NCI-H1694 (cell line): ENCODE results near the gene PLAAT4.
A peak's percentile ranks its signal among the peaks of the same experiment; 100 is the strongest.

Experiments
- DNase-seq: peaks from one replicate; lab custom pipeline; 2025; lab: John Stamatoyannopoulos, UW

Gene PLAAT4

DNA sequence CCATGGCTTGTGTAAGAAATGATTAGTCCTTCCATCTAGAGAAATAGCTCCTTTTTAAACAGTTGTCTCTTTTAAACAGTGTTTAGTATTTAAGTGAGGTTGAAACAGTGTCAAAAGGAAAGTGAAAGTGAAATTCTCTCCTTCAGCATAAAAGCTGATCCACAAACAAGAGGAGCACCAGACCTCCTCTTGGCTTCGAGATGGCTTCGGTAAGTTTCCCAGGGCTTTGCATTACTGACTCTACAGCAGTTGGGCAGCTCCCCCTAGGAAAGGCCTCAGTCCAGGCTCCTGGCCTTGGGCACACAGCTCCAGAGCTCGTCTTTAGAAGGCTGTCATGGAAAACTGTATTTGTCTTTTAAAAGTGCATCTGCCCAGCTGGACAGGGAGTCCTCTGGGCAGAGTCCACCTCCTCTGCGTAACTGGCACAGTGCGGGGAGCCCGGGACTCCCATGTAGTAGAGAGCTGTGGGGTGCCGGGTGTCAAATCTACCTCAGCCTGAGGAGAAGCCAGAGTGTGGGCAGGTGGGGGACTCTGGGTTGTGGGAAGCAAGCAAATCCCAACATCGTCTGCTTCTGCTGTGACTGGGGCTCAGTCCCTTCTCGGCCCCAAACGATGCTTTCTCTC, at the start of gene PLAAT4:
Gene PLAAT4, plus strand, starts transcription at position 140 of the 624 bp plus-strand sequence. Its CDS starts 61 bp downstream, at position 201.
- peak; percentile 47 for DNase-seq

- no peak for DNase-seq
Observed at GRCh38 chr11:63488789-63489188, 47.8 kb upstream of the PLAAT4 start.

- DNase-seq: no peak
Observed at GRCh38 chr11:63489879-63490278, 46.7 kb upstream of the PLAAT4 start.

DNA sequence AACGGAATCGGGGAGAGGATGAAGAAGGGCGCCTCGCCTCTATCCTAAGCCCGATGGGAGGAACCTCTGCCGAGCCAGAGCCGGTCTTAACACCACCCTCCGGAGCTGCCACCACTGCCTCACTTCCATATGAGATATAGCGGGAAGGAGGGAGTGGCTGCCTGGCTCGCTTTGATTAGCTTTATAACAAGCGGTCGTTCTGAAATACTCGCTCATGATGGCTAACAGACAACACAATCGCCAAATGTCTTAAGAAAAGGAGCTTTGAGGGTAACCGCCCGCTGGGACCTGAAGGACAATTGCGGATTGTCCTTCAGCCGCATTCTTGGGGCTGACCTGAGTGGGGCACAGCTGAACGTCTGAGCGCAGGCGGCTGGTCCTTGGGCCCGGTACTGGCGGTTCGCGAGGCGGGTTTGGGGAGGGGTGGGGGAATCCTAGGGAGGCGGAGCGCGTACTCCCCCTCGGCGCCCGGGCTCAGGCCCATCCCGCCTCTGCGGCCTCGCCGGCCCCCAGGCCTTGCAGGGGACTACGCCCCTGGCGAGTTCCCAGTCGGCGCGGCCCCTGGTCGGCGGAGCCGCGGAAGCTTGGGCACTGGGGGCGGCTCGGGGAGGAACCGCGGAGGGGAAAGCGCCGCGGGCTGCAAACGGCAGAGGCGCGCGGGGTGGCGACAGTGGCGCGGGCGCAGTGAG, 45.9 kb upstream of the PLAAT4 start, which contains the start of gene PLAAT5:
Gene PLAAT5, minus strand, starts transcription at position 617 of the 689 bp plus-strand sequence. Its CDS starts 133 bp downstream, at position 484.
- no peak for DNase-seq

DNA sequence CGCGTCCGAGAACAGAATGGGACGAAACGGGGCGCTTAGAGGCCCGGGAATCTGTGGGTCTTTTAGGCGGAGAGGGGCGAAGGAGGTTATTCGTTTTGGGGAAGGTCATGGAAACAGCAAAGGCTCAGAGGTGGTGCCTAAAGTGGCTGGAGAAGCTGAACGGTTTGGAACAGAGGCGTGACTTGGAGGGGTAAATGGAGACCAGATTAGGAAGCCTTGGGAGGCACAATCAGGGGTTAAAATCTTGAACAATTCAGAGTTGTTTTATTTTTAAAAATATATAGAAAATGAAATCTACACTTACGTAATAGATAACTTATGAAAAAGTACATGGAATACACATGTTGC, 45.4 kb upstream of the PLAAT4 start:
- DNase-seq: no peak

DNA sequence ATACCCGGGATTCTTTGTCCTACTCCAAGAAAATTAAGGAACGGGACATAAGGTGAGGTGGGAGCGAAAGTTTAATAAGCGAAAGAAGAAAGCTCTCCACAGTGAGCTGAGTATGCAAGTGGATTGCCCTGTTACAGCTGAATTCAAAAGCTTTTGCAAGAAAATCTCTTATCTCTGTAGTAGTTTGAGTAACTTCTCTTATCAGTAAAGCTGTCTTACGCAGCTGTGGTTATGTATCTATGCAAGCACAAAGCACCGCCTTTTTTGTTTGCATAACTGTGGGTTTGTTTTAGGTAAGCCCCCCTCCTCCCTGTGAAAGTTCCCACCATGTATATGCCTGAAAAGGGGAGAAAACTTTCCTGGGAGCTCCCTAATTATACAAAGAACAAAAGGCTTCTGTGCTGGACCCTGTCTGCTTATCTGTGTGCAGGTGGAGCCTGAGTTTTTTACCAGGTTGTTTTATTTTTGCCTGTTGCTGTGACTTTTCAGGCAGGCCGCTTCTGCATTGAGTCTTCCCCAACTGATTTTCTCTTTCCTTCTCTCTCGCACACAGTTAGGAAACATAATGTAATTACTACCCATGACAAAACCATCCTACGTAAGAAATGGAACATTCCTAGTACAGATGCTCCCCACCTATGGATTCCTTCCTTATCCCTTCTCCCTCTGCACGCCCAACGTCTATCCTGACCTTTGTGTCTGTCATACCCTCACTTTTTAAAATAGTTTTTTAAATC, 44.8 kb upstream of the PLAAT4 start:
- DNase-seq: no peak

DNA sequence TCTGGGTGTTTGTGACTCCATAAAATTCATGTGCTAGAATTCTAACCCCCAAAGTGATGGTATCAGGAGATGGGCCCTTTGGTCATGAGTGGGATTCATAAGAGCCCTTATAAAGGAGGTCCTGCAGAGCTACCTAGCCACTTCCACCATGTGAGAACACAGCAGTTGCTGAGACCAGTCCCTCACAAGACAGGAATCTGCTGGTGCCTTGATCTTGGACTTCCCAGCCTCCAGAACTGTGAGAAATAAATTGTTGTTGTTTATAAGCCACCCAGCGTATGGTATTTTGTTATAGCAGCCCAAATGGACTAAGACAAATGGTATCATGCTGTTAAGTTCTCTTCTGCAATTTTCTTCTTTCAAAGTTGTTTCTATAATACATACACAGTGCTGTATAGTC, 44.2 kb upstream of the PLAAT4 start:
- no peak for DNase-seq

GRCh38 chr11:63493127-63493526, 43.5 kb upstream of the PLAAT4 start:
- no peak for DNase-seq

DNA sequence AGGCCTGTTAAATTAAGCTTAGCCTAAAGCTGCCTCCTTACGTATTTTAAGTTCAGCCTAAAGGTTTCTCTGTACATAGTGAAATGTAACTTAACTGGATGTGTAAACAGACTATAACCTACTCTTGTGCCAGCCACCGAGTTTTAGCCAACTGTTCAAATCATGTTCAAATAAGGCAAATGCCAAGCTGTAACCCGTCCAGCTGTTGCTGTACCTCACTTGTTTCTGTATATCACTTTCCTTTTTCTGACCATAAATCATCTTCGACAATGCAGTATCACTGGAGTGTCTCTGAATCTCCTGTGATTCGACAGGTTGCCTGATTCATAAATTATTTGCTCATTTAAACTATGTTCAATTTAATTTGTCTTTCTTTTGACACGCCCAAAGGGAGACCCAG, 41.6 kb upstream of the PLAAT4 start:
- DNase-seq: no peak

DNA sequence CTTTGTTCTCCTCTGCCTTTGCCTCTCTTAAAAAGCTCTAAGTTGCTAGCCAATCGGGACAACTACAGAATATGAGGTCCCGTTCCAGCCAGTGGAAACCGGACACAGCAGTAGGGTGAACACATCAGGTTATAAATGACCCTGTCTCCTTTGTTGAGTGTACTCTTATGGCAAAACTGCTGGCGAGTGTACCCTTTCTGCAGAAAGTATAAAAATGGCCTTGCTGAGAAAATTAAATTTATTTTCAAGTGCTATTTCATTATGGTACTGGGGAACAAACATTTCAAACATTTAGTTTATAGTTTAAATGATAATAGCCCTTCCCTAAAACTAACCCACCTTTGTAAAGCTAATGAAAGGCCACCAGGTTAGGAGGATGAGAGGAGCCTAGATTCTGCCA, 36.7 kb upstream of the PLAAT4 start:
- no peak for DNase-seq

DNA sequence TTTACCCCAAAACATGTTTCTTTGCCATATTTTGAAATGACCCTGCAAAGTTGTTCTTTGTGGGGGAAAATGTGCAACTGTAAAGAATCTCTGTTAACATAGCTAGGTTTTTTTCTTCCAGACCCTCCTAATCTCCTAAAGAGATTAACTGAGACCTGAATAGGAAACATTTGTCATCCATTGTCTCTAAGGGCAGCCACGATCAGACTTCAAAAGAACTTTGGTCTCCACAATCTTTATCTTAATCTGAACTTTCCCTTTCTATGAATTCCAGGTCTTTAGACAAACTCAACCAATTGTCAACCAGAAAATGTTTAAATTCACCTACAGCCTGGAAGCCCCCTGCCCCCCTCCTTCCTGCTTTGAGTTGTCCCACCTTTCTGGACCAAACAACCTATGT, 35.4 kb upstream of the PLAAT4 start:
- no peak for DNase-seq

- no peak for DNase-seq
Observed at GRCh38 chr11:63502252-63502820, 34.3 kb upstream of the PLAAT4 start.

GRCh38 chr11:63503492-63503891, 33.1 kb upstream of the PLAAT4 start:
- DNase-seq: no peak

- no peak for DNase-seq
Observed at GRCh38 chr11:63504054-63504453, 32.6 kb upstream of the PLAAT4 start.

DNA sequence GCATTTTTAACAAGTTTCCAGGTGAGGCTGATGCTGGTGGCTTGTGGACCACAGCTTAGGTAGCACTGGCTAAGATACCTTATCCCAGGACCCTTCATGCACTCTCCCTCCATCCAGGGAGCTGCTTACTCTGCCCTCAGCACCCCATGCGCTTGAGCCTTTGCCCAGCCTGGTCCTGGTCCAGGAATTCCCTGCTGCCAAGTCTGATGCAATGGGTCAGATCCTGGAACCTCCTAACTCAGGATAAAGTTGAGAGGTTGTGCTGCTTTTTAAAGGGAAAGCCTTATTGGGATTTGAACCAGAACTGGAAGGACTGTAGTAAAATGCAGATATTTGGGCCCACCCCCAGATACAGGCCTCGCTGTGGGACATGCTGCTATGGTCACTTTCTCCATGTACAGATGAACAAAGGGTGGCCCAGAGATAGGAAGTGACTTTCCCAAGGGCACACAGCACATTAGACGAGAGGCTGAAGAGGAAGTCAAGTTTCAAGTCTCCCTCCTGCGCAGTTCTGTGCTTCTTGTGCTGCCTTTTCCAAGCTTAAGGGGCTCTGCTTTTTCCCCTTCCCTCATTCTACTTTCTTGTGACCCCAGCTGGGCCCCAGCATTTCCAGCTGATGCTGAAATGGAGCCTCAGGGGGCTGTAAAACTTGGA, 31.5 kb upstream of the PLAAT4 start:
- no peak for DNase-seq

DNA sequence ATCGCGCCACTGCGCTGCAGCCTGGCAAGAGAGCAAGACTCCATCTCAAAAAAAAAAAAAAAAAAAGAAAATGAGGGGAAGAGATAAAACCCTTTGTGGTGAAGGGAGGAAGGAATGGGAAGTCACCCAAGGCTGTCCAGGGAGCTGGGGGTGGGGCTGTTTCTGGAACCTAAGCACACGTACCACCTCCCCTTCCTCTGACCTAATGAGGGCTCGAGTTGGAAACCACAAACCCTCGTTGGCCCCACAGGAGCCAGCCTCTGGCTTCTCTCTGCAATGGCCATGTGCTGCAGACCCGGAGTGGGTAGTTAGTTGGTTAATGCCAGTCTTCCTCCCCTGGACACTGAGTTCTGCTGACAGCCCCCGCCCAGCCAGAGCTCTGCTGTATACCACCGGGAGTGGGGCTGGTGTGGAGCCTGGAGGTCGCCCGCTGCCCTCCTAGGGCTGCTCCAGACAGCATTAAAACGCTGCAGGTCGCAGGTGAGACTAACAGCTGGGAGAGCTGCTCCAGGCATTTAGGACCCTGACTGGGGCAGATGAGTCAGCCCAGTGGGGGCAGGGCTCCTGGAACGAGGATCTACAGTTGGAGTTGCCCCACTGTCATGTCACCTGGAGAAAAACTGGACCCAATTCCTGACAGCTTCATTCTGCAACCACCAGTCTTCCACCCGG, 30.6 kb upstream of the PLAAT4 start, which contains the start of gene LGALS12:
Gene LGALS12, plus strand, starts transcription at position 228 of the 672 bp plus-strand sequence. Its CDS starts 375 bp downstream, at position 603.
- DNase-seq: no peak

DNA sequence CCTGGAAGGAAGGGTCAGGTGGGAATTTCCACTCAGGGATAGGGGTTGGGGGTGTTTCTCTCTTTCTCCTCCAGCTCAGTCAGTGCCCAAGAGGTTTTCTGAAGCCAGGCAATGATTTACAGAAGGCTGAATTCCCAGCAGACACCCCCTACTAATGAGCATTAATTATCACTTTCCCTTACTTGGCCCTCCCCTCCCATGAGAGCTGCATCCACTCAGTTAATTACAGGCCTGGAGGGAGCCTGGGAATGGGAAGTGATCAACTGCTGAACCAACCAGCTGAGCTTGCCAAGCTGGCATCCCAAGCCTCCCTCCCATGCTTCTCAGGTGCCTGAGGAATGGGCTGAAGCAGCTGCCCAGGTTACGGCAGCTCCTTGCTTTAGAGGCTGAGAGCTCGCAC, 29.7 kb upstream of the PLAAT4 start:
- no peak for DNase-seq

DNA sequence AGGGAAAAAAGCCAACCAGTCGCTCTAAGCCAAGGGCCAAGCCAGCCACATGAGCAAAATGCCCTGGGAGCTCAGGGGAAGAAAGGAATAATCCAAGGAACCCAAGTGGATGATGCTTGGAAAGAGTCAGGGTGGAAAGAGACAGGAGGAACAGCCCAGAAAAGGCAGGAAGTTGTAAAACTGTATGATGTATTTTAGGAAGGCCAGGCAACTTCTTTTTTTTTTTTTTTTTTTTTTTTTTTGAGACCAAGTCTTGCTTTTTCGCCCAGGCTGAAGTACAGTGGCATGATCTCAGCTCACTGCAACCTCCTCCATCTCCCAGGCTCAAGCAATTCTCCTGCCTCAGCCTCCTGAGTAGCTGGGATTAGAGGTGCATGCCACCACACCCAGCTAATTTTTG, 29.1 kb upstream of the PLAAT4 start:
- no peak for DNase-seq

DNA sequence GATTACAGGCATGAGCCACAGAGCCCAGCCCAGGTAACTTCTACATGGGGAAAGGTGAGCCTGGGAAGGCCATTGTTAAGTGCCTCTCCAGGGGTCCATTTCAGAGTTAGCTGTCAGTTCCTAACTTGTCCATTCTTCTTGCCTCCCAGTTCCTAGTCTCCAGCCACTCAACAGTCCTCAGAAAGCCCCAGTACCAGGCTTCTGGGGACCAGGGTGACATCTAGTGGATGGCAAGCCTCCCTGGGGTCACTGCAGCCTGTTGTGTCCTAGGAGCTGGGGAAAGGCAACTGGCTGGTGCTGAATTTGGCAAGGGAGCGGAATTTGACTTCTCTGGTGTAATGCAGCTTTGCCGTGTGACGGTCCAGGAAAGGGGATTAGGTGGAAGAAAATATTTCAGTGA, 28.6 kb upstream of the PLAAT4 start:
- DNase-seq: no peak

DNA sequence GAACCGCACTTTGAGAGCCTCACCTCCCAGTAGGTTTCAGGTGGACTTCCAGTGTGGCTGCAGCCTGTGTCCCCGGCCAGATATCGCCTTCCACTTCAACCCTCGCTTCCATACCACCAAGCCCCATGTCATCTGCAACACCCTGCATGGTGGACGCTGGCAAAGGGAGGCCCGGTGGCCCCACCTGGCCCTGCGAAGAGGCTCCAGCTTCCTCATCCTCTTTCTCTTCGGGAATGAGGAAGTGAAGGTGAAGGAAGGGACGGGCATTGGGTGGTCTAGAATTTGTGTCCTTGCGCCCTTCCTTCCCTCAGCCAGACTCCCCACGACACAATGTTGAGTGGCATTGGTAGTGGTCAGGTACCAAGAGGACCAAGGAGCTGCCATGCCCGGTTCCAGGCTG, 27.9 kb upstream of the PLAAT4 start:
- DNase-seq: no peak

DNA sequence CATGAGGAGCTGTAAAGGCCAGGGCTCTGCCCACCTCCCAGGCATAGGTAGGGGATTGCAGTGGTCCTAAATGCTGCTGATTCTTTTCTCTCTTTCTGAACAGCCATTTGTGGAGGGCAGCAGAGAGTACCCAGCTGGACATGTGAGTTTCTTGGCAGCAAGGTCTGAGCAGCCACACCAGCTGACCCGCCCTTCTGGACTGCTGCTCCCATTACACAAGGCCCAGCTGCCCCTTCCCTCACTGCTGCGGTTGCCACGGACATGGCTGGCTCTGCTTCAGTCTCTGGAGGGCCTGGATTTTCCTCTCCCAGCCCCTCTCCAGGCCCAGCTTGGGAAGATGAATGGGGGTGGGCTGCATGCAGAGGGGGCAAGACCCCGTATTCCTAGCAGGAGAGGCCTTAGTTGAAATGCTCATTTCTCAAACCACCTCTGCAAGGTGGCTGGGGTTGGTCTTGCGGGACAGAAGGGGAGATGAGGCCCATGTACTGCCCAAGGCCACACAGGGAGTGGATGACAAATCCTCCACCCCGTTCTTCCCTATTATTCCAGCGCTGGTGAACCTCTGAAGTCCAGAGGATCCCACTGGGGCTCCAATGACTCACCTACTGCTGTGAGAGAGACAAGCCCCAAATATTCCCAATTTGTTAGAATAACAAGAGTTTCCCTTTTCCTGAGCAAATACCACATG, 26.1 kb upstream of the PLAAT4 start:
- DNase-seq: no peak
